GM18858 (cell line): ENCODE results near the gene PID1.

Source experiments
- ATAC-seq: cut with Tn5 transposase; IDR thresholded peaks from one replicate; pipeline ENCODE4 v1.9.1; 2021; ENCODE audit not compliant: unreplicated experiment

PID1 gene

GRCh38 chr2:229127471-229127870 lies 143.6 kb downstream of the PID1 start:
- ATAC-seq = no peak

DNA sequence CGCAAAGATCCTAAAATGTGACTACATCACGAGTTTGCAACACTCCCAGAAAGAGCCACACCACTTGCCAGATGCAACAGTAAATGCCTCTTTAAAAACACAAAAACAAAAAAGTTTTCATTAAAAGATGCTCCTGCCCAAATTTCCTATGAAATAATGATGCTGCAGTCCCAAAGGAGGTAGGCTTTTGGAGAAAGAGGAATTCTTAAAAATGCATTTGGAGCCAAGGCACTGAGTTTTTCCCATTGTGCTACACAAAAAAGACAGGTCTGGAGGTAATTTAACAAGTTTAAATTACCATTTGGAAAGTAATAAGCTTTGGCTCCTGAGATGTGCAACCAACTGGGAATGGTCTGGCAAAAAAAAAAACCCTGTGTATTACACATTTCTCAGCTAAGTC lies 145.0 kb downstream of the PID1 start:
- ATAC-seq = no peak

GRCh38 chr2:229124136-229124535 lies 147.0 kb downstream of the PID1 start:
- ATAC-seq = no peak

DNA sequence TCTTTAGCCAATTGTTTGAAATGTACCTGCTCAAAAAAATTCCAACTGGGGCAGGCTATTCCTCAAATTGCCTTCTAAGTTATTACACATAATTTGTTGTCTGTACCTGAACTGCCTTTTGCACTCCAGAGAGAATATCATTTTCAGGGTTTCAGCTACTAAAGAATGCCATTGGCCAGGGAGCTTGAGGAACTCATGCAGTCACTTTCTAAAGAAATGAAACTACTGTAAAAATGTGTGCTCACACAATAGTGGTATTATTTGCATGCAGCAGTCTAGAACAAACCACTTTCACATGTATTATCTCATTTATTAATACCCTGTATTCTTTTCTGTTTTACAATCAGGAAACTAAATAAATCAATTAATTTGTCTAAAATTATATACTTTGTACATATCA lies 152.2 kb downstream of the PID1 start:
- ATAC-seq = peak; percentile 95

DNA sequence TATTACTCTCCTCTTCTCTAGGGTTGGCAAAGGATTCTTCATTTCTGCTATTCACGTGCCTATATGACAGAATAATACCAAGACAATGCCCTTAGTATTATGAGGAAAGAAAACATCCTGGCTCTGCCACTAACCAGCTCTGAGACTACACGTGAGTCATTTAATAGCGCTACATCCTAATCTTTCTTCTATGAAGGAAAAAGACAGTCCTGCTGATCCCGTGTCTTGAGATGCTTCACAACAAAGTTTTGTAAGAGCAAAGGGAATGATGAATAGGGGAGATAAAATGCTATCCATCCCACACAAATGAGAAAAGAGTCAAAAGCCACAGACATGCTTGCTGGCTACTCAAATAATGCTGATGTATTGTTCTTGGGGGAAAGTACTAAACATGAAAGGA lies 152.8 kb downstream of the PID1 start:
- no peak for ATAC-seq

DNA sequence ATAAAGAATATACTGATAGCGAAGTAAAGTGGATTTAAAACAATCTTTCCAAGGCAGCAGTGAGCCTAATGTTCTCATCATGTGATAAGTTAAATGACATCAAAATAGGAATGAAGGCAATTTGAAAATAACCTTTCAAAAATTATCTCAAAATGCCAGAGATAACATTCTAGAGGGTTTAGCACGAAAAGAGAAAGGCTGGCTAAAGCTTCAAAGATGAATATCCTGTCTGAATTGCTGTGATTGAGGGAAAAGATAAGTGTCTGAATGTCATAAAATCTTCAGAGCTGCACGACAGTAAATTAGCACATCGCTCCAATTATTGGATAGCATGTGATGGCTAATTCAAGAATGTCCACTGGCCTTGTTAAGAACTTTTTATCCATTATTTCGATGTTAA lies 159.3 kb downstream of the PID1 start:
- ATAC-seq = no peak

DNA sequence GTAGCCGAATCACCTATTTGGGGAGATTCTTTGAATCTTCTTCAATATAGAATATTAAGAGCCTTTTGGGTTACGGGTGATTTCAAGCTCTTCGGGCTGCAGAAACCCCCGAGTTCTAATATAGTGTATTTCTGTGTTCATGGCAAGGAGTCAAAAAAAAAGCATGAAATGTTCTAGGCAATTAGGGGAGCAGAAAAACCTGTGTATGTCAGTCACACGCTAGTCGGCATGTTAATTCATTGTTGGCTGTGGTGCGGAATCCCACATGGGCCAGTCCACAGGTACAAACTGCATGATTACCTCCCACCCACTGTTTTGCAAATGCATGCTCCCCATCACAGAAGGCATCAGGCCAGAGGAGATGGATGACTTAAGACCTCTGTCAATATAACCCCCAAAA lies 161.9 kb downstream of the PID1 start:
- ATAC-seq = no peak

- no peak for ATAC-seq
Observed at GRCh38 chr2:229107601-229108000, 163.5 kb downstream of the PID1 start.

DNA sequence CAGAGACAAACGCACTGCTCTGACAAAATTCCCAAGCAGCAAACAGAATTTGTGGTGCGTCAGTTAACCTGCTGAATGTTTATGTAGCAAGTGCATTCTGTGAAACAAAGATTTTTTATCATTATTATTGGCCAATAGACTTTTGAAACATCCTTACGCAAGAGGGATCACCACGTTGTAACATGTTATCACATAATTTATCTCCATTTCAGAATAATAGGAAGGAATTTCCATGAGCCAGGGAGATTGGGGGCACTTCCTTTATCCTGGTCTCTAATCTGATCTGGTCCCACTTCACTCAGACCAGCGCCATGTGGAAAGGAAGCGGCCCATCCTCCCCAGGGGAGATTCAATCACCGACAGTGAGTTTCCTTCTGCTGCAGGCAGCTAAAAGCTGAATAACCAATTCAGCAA lies 166.1 kb downstream of the PID1 start:
- ATAC-seq = no peak

DNA sequence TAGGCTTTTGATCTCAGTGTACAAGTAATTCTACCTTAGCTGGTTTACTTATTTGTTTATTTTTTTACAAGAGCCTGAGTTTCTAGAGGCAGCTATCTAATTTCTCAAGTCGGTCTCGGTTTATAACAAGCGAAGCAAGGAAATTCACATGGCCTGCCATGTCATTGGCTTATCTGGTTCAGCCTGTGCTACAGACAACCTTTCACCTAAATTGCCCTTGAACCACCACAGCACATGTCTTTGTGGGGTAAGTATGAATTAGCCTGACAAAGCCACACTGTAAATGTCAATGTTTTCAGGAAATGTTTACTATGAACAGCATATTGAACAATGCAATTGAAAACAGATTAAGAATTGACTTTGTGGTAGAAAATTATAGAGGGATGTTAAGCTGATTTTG lies 167.1 kb downstream of the PID1 start:
- ATAC-seq = no peak

DNA sequence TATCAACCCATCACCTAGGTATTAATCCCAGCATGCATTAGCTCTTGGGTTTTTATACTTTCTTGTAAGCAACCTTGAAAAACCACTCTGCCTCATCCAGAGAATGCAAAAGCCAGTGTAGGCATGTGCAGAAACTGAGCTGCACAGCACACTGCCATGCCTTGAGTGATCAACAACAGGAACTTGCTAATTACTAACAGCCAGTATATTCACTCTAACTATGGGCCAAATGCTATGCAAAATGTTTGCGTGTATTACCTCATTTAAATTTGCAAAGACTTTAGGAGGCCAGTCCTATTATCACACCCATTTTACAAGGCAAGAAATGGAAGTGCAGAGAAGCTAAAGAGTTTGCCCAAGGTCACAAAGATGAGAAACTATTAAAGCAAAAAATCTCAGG lies 169.8 kb downstream of the PID1 start:
- ATAC-seq = no peak

DNA sequence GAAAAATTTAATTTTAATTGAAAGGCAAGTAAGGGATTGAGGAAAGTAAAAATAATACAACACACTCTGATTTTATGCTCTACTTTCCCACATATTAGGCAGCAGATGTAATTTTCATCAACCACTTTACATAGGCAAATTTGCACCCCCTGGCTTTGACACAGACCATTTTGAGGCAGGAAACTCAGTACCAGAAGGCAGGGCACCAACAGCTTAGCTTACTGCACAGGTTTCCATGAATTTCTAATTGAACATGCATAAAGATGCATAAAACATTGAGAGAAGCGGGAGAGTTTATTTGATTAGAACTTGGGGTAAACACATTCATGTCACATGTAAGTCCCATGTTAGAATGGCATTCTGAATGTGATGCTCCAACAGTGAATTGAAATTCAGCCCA lies 171.9 kb downstream of the PID1 start:
- ATAC-seq = no peak

DNA sequence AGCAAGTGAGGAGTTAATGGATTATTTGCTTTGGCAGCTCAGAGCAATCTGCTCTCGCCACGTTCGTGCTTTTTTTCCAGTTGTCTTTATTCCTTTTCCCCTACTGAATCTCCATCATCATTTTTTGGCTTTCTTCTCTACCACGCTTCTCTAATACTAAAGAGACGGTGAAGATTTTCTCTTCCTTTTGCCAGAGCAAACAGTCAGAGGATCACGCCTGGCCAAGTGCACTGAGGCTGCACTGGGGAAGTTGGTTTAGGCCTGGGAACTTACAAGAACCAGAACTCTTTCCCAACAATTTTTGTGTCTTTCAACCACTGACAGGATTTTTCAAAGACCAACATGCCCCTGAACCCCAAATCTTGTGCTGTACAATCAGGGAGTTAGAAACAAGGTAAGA lies 172.3 kb downstream of the PID1 start:
- no peak for ATAC-seq

DNA sequence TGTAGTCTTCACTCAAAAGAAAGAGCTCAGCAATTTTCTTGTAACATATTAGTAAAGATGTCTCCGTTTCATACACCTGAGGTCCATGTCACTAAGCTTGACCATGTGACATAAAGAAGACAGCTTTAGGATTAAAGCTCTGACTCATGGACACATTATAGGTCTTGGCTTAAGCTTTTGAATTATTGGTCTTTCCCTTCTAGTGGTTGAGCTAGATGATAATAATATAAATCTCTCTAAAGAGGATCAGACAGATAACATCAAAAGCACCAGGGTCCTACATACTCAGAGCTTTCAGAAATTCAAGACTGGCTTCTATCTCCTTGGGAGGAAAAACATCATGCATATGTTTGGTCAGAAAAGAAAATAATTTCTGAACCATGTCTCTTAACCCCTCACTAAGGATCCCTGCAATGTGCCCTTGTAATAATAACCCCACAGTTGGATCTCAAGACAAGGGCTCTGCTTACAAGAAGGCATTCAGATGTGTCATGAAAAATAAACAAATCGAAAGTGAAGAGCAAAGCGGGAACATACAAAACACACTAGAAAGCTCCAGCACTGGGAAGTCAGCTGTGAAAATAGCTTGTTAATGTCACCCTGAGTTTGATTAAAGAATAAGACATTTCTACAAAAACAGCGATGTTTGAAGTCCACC lies 174.5 kb downstream of the PID1 start:
- ATAC-seq = no peak

- no peak for ATAC-seq
Observed at GRCh38 chr2:229095472-229095871, 175.6 kb downstream of the PID1 start.

- no peak for ATAC-seq
Observed at GRCh38 chr2:229090225-229090624, 180.9 kb downstream of the PID1 start.

- ATAC-seq = no peak
Observed at GRCh38 chr2:229089776-229090175, 181.3 kb downstream of the PID1 start.

GRCh38 chr2:229088966-229089700 lies 182.0 kb downstream of the PID1 start:
- ATAC-seq = no peak

GRCh38 chr2:229088517-229088913 lies 182.6 kb downstream of the PID1 start:
- ATAC-seq = no peak

- no peak for ATAC-seq
Observed at GRCh38 chr2:229087843-229088516, 183.1 kb downstream of the PID1 start.

DNA sequence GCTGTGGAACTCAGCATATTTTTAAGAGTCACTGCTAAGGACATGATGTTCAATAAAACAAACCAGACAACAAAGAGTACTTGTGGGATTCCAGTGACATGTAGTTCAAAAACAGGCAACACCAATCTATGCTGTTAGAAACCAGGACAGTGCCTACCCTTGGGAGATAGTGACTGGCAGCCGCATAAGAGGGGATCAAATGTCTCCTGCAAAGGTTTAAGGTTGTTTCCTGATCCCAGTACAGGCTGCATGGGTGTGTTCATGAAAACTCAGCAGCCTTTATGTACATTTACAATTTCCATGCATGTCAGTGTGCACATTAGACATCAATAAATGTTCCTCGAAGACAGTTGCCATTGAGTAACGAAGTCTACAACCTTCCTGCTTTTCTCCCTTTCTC lies 183.8 kb downstream of the PID1 start:
- ATAC-seq = no peak

DNA sequence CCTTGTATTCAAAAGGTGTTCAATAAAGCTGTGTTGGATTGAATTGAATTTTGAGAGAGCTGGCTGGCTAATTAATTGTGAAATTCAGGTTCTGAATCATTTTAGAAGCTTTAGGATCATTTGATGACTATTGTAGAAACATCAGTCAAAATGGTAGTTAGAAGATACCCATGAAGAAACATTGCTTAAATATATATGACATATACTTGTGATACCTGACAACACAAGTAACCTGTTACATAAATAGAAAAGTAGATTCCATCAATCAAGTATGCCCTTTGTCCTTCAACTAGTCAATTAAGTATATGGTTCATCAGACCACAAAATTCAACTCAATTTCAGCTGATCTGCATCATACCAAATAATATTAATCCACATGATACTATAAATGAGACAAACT lies 185.6 kb downstream of the PID1 start:
- no peak for ATAC-seq
